SK-N-SH treated with all-trans-retinoic acid at 6 μM for 48 hours (cell line): Measurements from ENCODE around the gene RTN4R.

Source experiments
- RARB ChIP-seq: fragments of 250-450 bp; sonication (Bioruptor Pico); IDR thresholded peaks from 2 replicates; pipeline ENCODE4 v1.8.0; 2021; ENCODE audit warnings: mild to moderate bottlenecking, moderate library complexity
- ZFP3 ChIP-seq: fragments of 250-450 bp; sonication (Bioruptor Pico); IDR thresholded peaks from 2 replicates; pipeline ENCODE4 v1.5.0; 2020; ENCODE audit warnings: mild to moderate bottlenecking, moderate library complexity

- TF ChIP-seq ZFP3 (CRISPR knock-in tag) (no peak), RARB (CRISPR knock-in tag) (no peak)
Observed at GRCh38 chr22:20201837-20202392, 66.2 kb downstream of the RTN4R start.
